GM19238 (cell line): ENCODE measurements around the gene NFIB.

Source experiments
- DNase-seq: peaks from one replicate; pipeline ENCODE4 v3.0.0; 2011; ENCODE audit warnings: low spot score; ENCODE audit not compliant: insufficient read length

NFIB gene

DNA sequence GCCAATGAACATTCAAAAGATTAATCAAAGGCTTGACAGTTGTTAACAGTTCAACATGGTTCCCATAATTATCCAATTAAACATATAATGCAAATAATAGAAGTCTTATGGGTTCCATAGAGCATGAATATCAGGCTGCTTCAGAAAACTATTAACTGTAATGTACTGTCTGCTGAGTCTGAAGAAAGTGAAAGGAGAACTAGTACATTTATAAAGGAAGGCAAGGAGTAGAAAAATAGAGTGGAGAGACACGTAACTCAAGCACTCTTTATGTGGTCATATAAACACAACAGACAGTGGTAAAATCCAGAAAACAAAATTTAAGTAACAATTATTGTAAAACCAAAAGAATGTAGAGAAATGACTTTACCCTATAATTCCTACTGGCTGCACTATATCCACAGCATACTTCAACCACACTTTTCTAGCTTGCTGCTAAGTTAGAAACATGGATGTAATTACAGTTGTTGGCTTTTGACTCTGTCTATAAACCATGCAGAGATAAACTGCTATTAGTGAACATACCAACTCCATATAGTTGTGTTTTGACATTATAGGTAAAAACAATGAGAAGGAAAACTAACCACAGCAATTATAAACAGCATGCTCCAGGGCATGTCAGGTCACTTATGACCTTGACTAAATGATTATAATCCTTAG is 32.7 kb downstream of the NFIB start:
- no peak for DNase-seq

DNA sequence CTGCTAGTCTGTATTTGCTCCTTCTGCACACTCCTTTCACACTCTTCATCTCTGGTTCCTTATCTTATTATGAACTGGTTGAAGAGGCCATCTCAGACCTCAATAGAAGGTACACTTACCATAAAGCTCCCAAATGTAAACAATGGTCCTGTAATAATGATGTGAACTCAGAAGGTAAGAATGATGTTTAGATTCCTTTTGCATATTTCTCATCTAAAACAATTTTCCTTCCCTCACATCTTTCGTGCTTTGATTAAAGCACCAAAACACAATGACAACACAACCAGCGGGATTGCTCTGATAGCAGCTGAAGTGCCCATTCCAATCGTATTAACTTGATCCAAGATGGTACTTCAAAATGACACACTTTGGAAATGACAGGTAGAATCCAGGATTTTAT is 34.3 kb downstream of the NFIB start:
- no peak for DNase-seq

DNA sequence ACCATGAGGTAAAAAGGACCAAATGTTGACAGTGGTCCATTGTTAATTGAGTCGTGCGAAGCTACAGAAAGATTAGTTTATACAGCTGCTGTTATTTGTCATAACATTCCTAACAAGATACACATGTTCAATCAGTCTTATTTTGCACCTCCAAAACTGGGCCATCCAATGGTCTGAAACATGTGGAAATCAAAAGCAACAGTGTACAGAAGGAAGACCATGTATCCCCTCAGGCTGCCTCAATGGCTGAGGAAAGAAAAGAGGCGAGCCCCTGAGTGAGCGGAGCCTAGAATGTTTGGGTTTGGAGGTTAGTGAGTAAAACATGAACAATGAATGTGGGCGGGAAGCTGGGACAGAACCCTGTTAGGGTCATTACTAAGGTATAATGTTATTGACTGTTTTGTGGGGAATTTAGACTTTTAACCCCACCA is 35.6 kb downstream of the NFIB start:
- DNase-seq, result no peak

DNA sequence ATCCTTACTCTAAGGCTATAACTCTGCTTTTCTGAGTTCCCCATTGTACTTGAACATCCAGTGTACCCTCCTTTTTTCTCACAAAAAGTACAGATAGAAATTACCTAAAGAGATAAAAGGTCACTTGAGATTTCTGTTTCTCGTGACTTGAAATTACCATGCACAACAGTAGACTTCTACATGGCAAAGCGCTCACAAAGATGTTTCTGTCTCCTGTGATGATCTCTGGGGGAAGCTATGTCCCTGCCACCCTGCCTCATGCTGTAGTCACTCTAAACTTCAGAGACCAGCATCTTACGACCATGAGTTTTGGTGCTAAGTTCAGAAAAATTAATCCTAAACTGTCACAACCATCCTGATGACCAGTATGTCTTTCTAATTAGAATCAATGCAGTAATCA is 36.2 kb downstream of the NFIB start:
- DNase-seq, result no peak

DNA sequence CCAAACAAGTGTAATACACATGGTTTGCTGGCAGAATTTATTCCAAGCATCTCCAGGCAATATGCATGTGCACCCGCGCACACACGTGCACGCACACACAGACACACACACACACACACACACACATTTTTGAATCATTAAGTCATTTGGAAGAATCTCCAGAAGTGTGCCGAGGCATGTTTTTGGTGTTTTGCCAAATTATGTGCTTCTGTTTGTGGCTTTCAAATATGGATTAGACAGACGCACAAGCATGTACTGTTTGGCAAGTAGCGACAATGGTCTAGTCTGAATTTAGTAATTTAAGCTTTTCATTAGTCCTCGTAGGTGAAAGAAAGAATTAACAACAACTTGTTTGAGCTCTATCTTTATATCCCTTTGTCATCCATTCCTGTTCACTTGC is 36.7 kb downstream of the NFIB start:
- no peak for DNase-seq

DNA sequence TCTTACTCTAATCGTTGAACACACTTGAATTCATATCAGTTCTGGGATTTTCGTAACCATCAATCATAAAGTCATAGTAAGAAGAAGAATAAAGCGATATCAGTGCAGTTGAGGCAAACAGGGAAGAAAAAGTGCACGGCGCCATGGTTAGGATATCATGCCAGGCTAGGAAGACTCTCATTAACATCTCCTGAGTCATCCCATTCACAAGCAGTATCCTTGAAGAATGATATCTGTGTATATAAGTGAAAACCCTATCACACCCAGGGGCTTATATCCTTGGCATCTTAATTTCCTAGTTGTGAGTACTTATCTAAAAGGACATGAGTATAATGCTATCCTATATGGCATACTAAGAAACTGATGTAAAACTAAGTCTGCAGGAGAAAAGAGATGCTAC is 38.6 kb downstream of the NFIB start:
- no peak for DNase-seq

DNA sequence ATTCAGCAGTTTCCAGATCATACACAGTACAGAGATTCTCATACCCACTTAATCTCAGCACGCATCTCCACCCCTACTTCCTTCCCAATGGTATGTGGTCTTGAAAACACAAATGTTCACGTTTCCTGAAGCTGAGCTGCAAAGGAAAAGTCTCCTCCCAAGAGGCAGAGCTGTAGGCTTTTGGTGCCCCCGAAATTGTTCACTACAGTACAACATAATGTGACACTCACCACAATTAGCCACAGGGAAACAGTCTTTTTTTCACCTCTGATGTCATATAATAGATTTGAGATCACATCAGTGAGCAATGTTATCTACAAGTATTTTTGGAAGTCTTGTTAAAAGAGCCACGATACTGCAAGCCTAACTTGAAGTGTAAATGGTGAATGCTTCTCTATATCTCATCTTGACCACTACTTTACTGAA is 40.2 kb downstream of the NFIB start:
- DNase-seq, result no peak

DNA sequence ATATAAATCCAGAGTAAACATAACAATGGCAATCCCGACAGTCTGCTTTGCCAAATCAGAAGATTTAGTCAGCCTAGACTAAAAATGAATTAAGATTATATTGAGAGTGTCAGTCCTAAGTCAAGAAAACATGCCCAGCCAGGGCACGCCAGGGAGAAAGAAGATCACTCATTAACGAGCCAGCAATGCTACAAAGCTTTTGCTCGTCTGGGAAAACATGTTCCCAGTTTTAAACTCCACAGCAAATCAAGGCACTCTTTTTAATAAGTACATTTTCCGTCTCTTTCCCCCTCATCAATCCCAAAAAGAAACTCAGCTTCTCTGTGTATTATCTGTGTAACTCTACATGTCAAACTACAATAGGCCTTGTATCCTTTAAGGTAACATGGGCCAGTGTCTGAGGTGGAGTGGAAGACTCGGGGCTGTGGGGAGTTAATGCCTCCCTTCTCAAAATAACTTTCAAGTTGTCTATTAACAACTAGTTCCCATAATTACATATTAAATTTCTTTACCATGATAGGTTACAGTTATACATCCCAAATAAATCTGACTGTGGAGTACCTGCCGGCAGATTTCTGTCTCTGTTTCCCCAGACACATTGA is 40.9 kb downstream of the NFIB start:
- no peak for DNase-seq

DNA sequence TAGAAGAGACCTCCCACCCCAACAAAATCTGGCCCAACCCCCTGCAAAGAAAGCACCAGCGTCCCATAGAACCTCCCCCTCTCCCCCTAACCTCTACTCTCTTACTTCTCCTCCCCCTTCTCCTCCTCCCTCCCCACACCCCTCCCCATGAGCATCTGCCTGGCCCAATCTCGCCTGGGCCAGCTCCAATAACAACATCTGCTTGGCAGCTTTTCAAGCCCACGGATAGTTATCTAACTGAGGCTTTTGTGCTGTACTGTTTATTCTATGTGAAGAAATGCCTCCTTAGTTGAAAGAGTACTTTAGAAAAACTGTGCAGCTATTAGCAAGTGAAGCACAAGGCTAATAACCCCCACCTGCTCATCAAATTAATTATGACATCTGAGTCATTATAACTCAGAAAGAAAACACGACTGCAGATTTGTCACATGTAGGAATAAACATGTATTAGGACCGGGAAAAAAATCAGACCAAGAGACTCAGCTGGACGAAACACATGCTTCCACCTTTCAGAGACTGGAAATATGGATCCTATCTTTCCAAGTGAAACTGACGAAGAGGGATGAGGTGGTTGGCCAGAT is 42.8 kb downstream of the NFIB start:
- DNase-seq, result no peak

DNA sequence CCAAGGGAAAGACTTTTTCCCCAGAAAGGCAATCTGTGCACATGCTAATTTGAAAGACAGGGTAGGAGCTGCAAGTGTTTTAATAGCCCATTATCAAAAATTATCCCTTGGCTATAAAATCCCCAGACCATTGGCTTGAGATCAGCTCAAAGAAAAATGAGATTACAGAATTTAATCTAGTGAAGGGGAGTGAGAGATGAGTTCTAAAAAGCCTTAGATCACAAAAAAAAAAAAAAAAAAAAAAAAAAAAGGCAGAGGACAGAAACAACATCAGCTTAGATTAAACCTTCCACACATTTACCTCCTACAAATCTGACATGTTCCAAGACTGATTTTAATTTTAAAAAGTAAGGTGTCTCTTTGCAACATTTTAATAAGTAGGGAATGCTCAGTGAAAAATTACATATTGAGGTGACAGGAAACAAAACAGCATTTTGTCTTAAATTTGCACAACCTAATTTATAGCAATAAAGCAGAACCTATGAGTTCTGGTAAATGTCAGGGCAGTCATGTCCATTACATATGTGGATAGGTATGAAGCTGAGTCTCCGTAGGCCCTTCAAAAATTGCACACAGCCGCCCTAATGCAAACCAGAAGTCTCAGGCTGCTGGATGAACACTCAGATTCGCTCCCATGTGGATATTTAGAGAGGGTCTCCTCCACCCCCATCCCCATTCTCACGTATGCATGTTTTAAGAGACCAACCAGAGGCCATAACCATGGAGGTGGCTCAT is 43.4 kb downstream of the NFIB start:
- no peak for DNase-seq

DNA sequence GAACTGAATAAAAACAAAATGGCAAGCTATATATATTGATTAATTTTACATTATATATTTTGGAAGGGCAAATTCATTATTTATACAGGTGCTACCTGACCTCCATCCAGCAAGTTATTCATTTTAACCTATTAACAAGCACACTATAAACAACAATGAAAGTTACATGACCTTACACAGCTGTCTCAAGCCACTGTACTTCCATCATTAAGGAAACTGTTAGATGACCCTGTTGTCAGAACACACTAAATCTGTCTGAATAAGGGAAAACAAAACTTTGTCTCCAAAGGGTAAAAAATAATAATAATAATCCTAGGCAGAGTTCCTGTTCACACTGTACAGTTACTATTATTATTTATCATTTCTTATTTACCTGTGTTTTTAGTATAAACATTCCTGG is 44.0 kb downstream of the NFIB start:
- DNase-seq, result no peak

DNA sequence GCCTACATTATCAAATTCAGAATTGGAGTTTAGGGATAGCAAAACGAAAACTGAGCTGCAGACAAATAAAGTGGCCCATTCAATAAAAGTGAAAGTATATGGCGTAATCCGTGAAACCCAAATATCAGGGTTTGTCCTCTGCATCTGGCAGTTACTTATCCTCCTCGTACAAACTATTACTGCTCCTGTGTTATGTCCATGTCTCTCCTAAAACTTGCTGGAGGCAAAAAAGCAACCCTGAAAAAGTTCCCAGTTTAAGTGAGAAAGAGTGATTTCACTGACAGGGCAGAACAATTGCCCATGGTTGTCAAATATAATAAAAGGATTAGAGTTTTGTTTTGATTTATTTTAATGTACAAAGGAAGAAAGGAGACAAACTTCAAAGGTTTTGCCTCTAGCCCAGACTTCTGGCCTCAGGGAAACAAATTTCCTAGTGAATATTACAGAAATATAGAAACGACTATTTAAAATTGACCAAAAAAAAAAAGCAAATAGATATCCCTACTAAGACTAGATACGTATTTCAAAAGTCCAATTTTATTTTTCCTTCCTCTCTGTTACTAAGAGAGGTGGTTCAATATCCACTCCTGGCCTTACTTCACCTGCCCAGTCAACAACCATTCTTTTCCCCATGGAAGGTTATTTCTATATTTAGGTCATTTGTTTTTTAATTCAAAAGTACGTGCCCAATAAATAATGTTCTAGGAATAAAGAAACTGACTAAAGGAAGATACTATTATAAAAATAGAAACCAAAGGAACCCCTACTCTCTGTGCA is 50.0 kb downstream of the NFIB start:
- no peak for DNase-seq

DNA sequence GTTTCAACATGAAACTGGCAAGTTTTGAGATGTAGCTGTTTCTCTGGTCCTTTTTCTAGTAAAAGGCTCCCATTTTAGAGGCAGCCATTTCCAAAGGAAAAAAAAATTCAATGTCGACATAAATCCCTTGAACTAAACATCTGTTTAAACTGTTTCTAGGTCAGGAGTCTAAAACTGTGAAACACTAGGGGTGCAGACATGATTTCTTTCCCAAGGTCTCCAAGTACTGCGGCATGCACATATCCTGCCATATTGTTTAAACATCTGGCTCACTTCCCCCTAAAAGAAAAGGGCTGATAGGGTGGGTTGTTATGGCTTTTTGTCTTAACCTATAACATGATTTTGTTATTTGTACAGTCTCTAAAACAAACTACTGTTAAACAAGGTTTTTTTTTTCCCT is 51.1 kb downstream of the NFIB start:
- DNase-seq, result no peak

DNA sequence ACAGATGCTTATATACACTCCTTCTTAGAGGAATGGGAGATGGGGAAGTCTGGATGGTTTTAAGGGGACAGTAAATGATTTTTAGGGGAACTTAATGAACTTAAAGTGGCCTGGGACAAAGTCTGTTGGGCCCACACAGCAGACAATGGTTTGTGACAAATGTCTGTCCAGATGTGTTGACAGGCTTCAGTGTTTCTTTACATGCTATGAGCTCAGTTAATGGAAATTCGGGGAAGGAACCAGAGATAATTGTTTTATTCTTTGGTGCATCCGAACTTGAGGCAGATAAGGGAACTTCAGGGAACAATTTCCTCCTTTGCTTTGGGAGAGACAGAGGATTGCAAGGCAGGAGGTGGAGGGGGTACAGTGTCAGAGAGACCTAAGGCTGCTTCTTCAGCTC is 52.3 kb downstream of the NFIB start:
- no peak for DNase-seq

DNA sequence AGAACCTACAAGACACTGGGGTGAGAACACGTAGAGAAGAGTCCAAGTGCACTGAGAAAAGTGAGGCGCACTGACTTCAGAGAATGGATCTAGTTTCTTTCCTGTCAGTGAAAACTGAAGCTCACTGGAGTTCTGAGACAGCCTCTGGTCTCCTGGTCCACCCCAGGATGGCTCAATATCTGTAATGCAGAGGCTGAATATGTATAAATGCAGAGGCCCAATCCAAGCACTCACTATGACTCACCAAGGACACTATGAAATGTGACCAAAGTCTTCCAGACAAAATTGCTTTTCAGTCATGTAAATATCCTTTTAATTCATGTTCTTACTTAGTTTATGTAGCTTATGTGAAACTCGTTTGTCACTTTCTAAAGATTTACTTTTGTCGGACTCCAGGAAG is 53.8 kb downstream of the NFIB start:
- no peak for DNase-seq

DNA sequence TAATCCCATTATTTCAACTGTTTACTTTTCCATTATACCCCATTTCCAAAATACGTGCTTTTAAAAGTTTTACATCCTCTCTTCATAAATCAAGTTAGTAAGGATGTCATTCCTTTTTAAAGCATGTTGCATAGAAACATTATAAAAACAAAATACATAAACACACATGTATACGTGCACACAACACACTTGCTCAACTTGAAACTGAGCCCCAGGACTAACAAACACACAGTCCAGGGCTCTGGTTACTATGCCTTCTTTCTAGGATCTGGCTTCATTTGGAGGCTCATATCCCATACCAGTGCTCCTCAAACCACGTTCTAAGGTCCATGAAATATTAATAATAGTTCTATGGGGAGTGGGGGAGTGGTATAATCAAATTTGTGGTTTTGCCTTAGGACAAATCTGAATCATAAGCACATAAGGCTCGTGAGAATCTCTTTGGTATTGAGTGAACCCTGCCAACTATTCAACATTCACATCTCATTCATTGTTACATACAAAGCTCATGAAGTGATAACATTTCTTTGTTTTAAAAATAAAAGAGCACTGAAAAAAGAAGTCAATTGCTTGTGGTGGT is 55.2 kb downstream of the NFIB start:
- DNase-seq, result no peak

DNA sequence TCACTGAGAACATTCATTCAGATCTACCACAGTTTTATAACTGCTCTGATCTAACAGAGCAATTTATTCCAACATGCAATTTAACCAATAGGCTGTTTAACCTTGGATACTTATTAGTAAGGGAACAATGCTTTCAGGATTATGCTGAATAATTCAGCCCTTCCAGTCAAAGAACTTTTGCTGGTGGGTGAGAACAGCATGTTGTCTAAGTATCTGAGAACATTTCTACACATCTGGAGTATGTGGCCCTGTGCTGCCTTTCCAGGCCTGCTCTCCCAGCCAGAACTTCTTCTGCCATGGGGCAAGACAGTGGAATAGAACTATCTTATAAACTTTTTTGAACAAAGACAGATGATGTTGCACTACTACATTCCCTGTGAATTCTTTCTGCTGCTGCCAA is 55.8 kb downstream of the NFIB start:
- DNase-seq, result no peak

DNA sequence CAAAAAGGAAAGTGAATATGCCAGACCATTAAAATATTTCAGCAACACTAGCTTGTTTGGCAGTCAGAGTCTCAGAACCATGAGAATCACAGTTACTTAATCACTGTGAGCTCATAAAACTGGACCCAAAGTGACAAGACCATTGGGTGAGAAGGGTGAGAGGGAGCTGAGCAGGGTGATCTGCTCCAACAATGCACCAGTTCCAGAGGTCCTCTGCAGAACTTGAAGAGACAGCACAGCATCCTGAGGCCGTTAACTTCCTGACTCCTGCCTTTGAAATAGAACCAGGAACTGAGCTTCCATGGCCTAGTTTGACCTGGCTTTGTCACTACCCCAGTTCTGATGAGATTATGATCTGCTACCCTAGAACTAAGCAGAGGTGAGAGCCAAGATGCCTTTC is 57.4 kb downstream of the NFIB start:
- DNase-seq, result no peak

DNA sequence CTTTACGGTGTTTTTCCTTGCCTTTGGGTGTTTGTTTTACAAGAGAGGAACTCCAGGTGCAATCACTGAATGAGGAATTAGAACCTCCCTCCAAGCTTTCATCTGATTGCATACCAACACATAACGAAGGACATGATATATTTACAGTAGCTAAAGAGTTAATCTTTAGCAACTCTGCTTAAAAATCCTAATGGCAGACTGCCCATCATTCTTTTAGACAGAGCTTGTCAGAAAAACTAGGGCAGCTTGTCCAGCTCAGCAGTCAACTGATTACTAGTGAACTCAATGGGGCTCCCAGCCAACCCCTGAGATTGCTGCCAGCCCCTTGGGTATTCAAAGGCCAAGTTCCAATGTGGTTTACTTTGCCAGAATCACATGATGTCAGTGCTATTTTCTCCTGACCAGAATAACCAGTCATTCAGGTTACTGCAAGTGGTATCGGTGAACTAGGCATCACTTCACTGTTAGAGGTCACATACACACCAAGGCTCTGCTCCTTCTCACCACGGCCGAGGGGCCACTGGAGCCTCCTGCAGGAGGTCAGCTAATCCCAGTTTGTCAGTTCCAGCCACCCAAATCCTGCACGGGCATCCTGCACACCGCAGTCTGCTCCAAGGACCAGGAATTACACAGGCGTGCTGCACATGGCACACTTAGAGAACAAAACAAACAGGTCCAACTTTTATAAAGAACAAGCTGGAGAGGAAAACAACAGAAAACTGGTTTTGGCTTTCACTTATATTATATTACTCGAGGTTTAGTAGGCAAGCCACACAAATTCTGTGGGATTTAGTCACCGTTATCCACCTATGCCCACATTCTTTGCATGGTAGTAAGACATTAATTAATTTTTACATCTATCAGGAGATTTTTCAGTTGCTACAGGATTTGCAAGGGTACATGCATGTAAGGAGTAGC is 62.5 kb downstream of the NFIB start:
- no peak for DNase-seq

DNA sequence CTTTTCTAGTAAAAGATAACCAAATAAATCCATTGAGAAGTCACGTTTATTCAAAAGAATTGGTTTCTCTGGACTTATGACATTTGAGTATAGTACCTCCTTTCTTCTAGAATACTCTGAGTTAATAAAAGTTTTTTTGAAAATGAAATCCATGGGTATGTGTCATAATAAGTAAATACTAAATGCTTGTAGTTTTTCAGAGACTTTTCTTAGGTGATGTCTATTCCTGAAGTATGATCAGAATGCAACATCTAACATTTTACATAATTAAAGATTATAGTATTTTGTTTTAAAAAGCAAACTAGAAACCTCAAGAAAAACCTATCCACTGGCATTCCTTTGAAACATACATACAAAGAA is 63.2 kb downstream of the NFIB start:
- no peak for DNase-seq
